Measurements from ENCODE around the gene PTPRN2. TPM values are rescaled to one million over a fixed set of nuclear protein-coding genes. Genes with fewer than 3 reads are reported as not detected.
A peak's percentile ranks its signal among the peaks of the same experiment; 100 is the strongest.
"Not testable (repeated sequence)": the region's sequence is repeated elsewhere in the genome, so short reads cannot be mapped to it uniquely, and the experiment has no call there.

The PTPRN2 gene
- total RNA-seq, 4 donors from 2014 or later, result 6.6 to 10.7 (median 8.2) TPM

GRCh38 chr7:158419238-158419785 lies 168.3 kb downstream of the PTPRN2 start:
- WGBS, 2 donors, result 74 to 83% methylated on average over 13 of the region's 13 CpGs
- no peak for DNase-seq (ENCODE audit: low spot score in 2 of 2)
- Histone ChIP-seq H3K4me1 (peaks cover 0 to 5% (median 2%) of the 10 kb centered on the region in 4 donors), H3K27ac (no peak overlapping the region), H3K27me3 (no peaks in the 10 kb centered on the region), H3K4me3 (no peak overlapping the region), H3K9me3 (peaks cover 0 to 4% (median 0%) of the 10 kb centered on the region in 4 donors), H3K36me3 (no peaks in the 10 kb centered on the region)
- TF ChIP-seq POLR2A (IDR thresholded peaks at IDR 0.05) (no peak), CTCF (IDR thresholded peaks at IDR 0.05) (no peak), EP300 (IDR thresholded peaks at IDR 0.05) (no peak)

GRCh38 chr7:158418395-158418794 lies 169.2 kb downstream of the PTPRN2 start:
- WGBS, 2 donors, result 93 to 95% methylated on average over 14 of the region's 14 CpGs

GRCh38 chr7:158416283-158416933 lies 171.2 kb downstream of the PTPRN2 start:
- Histone ChIP-seq H3K4me1 (peaks cover 0 to 17% (median 6%) of the 10 kb centered on the region in 4 donors), H3K9me3 (peaks cover 0 to 4% (median 0%) of the 10 kb centered on the region in 4 donors), H3K4me3 (no peak overlapping the region), H3K27me3 (no peaks in the 10 kb centered on the region), H3K36me3 (no peaks in the 10 kb centered on the region), H3K27ac (no peak overlapping the region)
- WGBS, 2 donors, result 66 to 70% methylated on average over 5 of the region's 5 CpGs
- no peak for TF ChIP-seq POLR2A (IDR thresholded peaks at IDR 0.05)
- TF ChIP-seq EP300 (IDR thresholded peaks at IDR 0.05), result no peak
- no peak for DNase-seq (ENCODE audit: low spot score in 2 of 2)

More at GRCh38 chr7:158418395-158418794, 169.2 kb downstream of the PTPRN2 start:
- not testable (repeated sequence) for H3K27me3 ChIP-seq; H3K9me3 ChIP-seq; H3K36me3 ChIP-seq; H3K27ac ChIP-seq; H3K4me3 ChIP-seq; DNase-seq (ENCODE audit: low spot score in 2 of 2)
- H3K4me1 ChIP-seq, result peaks cover 0 to 14% (median 6%) of the 10 kb centered on the region in 4 donors

- peaks cover 0 to 4% (median 0%) of the 10 kb centered on the region in 4 donors for H3K9me3 ChIP-seq
- H3K36me3 ChIP-seq, result no peaks in the 10 kb centered on the region
- TF ChIP-seq EP300 (IDR thresholded peaks at IDR 0.05) (no peak), CTCF (IDR thresholded peaks at IDR 0.05) (no peak), POLR2A (IDR thresholded peaks at IDR 0.05) (no peak)
- WGBS, 2 donors, result 89 to 94% methylated on average over 6 of the region's 6 CpGs
- peak overlapping the region in 1 of 4 donors; percentile 69 for H3K27ac ChIP-seq
- H3K27me3 ChIP-seq, result no peaks in the 10 kb centered on the region
- no peak overlapping the region for H3K4me3 ChIP-seq
- peaks cover 0 to 17% (median 6%) of the 10 kb centered on the region in 4 donors for H3K4me1 ChIP-seq
- no peak for DNase-seq (ENCODE audit: low spot score in 2 of 2)
Observed at GRCh38 chr7:158415316-158415715, 172.3 kb downstream of the PTPRN2 start.

- Histone ChIP-seq H3K27me3 (no peaks in the 10 kb centered on the region), H3K27ac (peak overlapping the region in 2 of 4 donors; percentile 34 to 69), H3K4me1 (peaks cover 0 to 17% (median 6%) of the 10 kb centered on the region in 4 donors), H3K4me3 (no peak overlapping the region), H3K9me3 (peaks cover 0 to 4% (median 0%) of the 10 kb centered on the region in 4 donors), H3K36me3 (no peaks in the 10 kb centered on the region)
- 27 to 31% methylated on average over 14 to 16 of the region's 16 CpGs for WGBS, 2 donors
- peak in 1 of 2 donors; percentile 32 for DNase-seq (ENCODE audit: low spot score in 2 of 2)
- TF ChIP-seq POLR2A (IDR thresholded peaks at IDR 0.05) (no peak), EP300 (IDR thresholded peaks at IDR 0.05) (peak; percentile 23 to 88), CTCF (IDR thresholded peaks at IDR 0.05) (no peak)
Observed at GRCh38 chr7:158414486-158414961, 173.1 kb downstream of the PTPRN2 start.

- Histone ChIP-seq H3K4me1 (peaks cover 0 to 17% (median 6%) of the 10 kb centered on the region in 4 donors), H3K27me3 (no peaks in the 10 kb centered on the region), H3K9me3 (peaks cover 0 to 4% (median 0%) of the 10 kb centered on the region in 4 donors), H3K4me3 (no peak overlapping the region), H3K27ac (peak overlapping the region in 1 of 4 donors; percentile 69), H3K36me3 (no peaks in the 10 kb centered on the region)
- DNase-seq (ENCODE audit: low spot score in 2 of 2), result no peak
- TF ChIP-seq POLR2A (IDR thresholded peaks at IDR 0.05) (no peak), EP300 (IDR thresholded peaks at IDR 0.05) (no peak), CTCF (IDR thresholded peaks at IDR 0.05) (no peak)
- WGBS, 2 donors, result 50 to 57% methylated on average over 11 of the region's 11 CpGs
Observed at GRCh38 chr7:158414002-158414401, 173.6 kb downstream of the PTPRN2 start.
